Keratinocyte (primary cell): ENCODE results near the gene METRNL. TPM values are rescaled to one million over a fixed set of nuclear protein-coding genes. Genes with fewer than 3 reads are reported as not detected.

Source experiments
- DNase-seq: peaks from one replicate; pipeline ENCODE4 v3.0.0-alpha.2; 2011; ENCODE audit warnings: low read depth, missing footprints, low spot score
- FAIRE-seq: peaks from 2 replicates; lab custom pipeline; 2011; peaks lifted over from hg19 to GRCh38; lab: Jason Lieb, UNC
- H2AFZ ChIP-seq: 2 replicates; pipeline ENCODE4 v1.6.0; 2012; ENCODE audit warnings: low read length, control low read depth, inconsistent platforms; ENCODE audit not compliant: control insufficient read depth
- H3K27ac ChIP-seq: 2 replicates; pipeline ENCODE4 v1.5.1; 2011; ENCODE audit warnings: low read length; ENCODE audit not compliant: control insufficient read depth, insufficient read depth
- H3K27me3 ChIP-seq: 3 replicates; pipeline ENCODE4 v1.6.0; 2011; ENCODE audit warnings: low read length; ENCODE audit not compliant: control insufficient read depth, insufficient read depth; ENCODE audit errors: extremely low read depth
- H3K36me3 ChIP-seq, 2 experiments: 2 replicates in 1 of 2; 3 replicates in 1 of 2; pipeline ENCODE4 v1.5.1; 2011; ENCODE audit warnings: low read length in 2 of 2, mild to moderate bottlenecking in 1 of 2; ENCODE audit not compliant: control insufficient read depth in 2 of 2, insufficient read depth in 2 of 2; ENCODE audit errors: extremely low read depth in 1 of 2
- H3K4me1 ChIP-seq: 3 replicates; pipeline ENCODE4 v1.5.1; 2011; ENCODE audit warnings: low read length; ENCODE audit not compliant: control insufficient read depth, insufficient read depth; ENCODE audit errors: extremely low read depth
- H3K4me2 ChIP-seq: 3 replicates; pipeline ENCODE4 v1.6.0; 2011; ENCODE audit warnings: low read depth, low read length; ENCODE audit not compliant: control insufficient read depth, insufficient read depth; ENCODE audit errors: extremely low read depth
- H3K4me3 ChIP-seq, 3 experiments: fragments of 200-600 bp in 1 of 3; sonication (generic) in 1 of 3; 2 replicates in 2 of 3; 3 replicates in 1 of 3; pipeline ENCODE4 v1.5.1; 2011 to 2016; ENCODE audit warnings: low read length in 3 of 3, mild to moderate bottlenecking in 3 of 3, control low read depth in 2 of 3, inconsistent platforms in 1 of 3, low read depth in 1 of 3, mixed read lengths in 1 of 3, mixed run types in 1 of 3, moderate library complexity in 1 of 3; ENCODE audit not compliant: control insufficient read depth in 2 of 3, insufficient read depth in 2 of 3; ENCODE audit errors: extremely low read depth in 1 of 3
- H3K79me2 ChIP-seq: 2 replicates; pipeline ENCODE4 v1.6.0; 2012; ENCODE audit warnings: low read length; ENCODE audit not compliant: control insufficient read depth, insufficient read depth
- H3K9ac ChIP-seq: 3 replicates; pipeline ENCODE4 v1.6.0; 2011; ENCODE audit warnings: low read length; ENCODE audit not compliant: control insufficient read depth, insufficient read depth; ENCODE audit errors: extremely low read depth
- H3K9me1 ChIP-seq: 3 replicates; pipeline ENCODE4 v1.6.0; 2011; ENCODE audit warnings: low read length; ENCODE audit not compliant: control insufficient read depth, insufficient read depth; ENCODE audit errors: extremely low read depth
- H3K9me3 ChIP-seq: 2 replicates; pipeline ENCODE4 v1.5.1; 2012; ENCODE audit warnings: low read depth, low read length; ENCODE audit not compliant: control insufficient read depth
- H4K20me1 ChIP-seq: 3 replicates; pipeline ENCODE4 v1.6.0; 2011; ENCODE audit warnings: low read length; ENCODE audit not compliant: control insufficient read depth, insufficient read depth; ENCODE audit errors: extremely low read depth
- CTCF ChIP-seq, 3 experiments: IDR thresholded peaks in 1 of 3; conservative IDR thresholded peaks in 1 of 3; optimal IDR thresholded peaks in 1 of 3; 2 replicates in 2 of 3; 3 replicates in 1 of 3; pipeline versions ENCODE3 to v1.5.1; 2011; ENCODE audit warnings: low read length in 3 of 3, mild to moderate bottlenecking in 3 of 3, moderate library complexity in 2 of 3, control low read depth in 1 of 3, inconsistent platforms in 1 of 3; ENCODE audit not compliant: insufficient read depth in 2 of 3; ENCODE audit errors: extremely low read depth in 1 of 3
- EZH2 ChIP-seq: IDR thresholded peaks from one replicate; pipeline ENCODE4 v1.6.1; 2012; ENCODE audit warnings: inconsistent platforms, mild to moderate bottlenecking, low read length, moderate library complexity
- dilution Hi-C: fragments of 300-500 bp; cut with MboI; formaldehyde crosslinking; loops from one replicate; pipeline ENCODE4 v1.7.0; 2020; ENCODE audit warnings: low sequenced_read_pairs; ENCODE audit not compliant: extremely low pct_ligation_motif_present
- polyA plus RNA-seq, 5 experiments: library from polyadenylated mRNA; depleted of rRNA in 3 of 5; stranded (reverse) in 3 of 5; stranded (forward) in 1 of 5; unstranded in 1 of 5; fragments of >200 nt; gene quantifications; 1 replicate in 1 of 5; 2 replicates in 3 of 5; 3 replicates in 1 of 5; pipeline versions ENCODE4 v1.2.1 to v1.2.3, GENCODE V29; 2011 to 2012; ENCODE audit warnings: missing spikeins in 2 of 5, low read depth in 1 of 5, low replicate concordance in 1 of 5

The METRNL gene
- polyA plus RNA-seq, 1 donor (not counting 4 experiments of a cell fraction or from before 2014, with no cell fraction given): 3.1 TPM

GRCh38 chr17:83115202-83115651 lies 35.8 kb downstream of the METRNL start:
- no peak overlapping the region for H3K27ac ChIP-seq
- H2AFZ ChIP-seq: no peak overlapping the region
- no peaks in the 10 kb centered on the region for H3K9me1 ChIP-seq
- no peaks in the 10 kb centered on the region for H3K79me2 ChIP-seq
- FAIRE-seq (no peak), DNase-seq (no peak)
- peaks cover 8% of the 10 kb centered on the region for H3K4me1 ChIP-seq
- TF ChIP-seq EZH2 (no peak), CTCF (optimal IDR thresholded peaks at IDR 0.05 in 1 of 3, IDR thresholded peaks at IDR 0.05 in 1 of 3, conservative IDR thresholded peaks at IDR 0.05 in 1 of 3; ENCODE audit: extremely low read depth in 1 of 3, insufficient read depth in 2 of 3, low read length in 3 of 3) (no peak)
- dilution Hi-C loops: no loop called here
- no peaks in the 10 kb centered on the region for H3K36me3 ChIP-seq
- no peaks in the 10 kb centered on the region for H3K9me3 ChIP-seq
- H3K27me3 ChIP-seq: peaks cover 36% of the 10 kb centered on the region
- H3K4me3 ChIP-seq: no peak overlapping the region
- H4K20me1 ChIP-seq: no peaks in the 10 kb centered on the region
- H3K9ac ChIP-seq: no peak overlapping the region
- H3K4me2 ChIP-seq: no peak overlapping the region

DNA sequence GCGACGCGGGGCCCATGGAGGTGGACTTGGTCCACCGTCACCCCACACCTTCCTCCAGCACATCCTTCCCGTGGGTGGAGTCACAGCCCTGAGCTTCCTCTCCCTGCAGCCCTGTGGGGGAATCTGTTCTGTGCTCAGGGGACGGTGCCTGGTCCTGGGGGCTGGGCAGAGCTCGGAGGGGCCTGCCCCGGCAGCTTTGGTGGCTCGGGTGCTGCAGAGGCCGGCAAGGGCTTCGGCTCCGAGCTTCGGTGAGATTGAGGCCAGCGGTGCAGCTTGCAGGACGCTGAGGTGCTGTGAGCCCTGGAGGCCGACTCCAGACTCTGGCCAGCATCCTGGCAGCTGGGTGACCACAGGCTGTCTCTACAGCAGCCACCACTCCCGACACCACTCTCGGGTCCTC lies 36.4 kb downstream of the METRNL start:
- no peaks in the 10 kb centered on the region for H3K36me3 ChIP-seq
- no peak overlapping the region for H3K9ac ChIP-seq
- peaks cover 2% of the 10 kb centered on the region for H3K4me1 ChIP-seq
- no peak overlapping the region for H3K27ac ChIP-seq
- no peak for DNase-seq
- no peak overlapping the region for H3K4me2 ChIP-seq
- H3K9me1 ChIP-seq: no peaks in the 10 kb centered on the region
- no peaks in the 10 kb centered on the region for H3K9me3 ChIP-seq
- no peaks in the 10 kb centered on the region for H3K79me2 ChIP-seq
- no peak for FAIRE-seq
- no peak overlapping the region for H3K4me3 ChIP-seq
- dilution Hi-C loops: no loop called here
- no peak for TF ChIP-seq EZH2
- no peak for TF ChIP-seq CTCF (optimal IDR thresholded peaks at IDR 0.05 in 1 of 3, IDR thresholded peaks at IDR 0.05 in 1 of 3, conservative IDR thresholded peaks at IDR 0.05 in 1 of 3; ENCODE audit: extremely low read depth in 1 of 3, insufficient read depth in 2 of 3, low read length in 3 of 3)
- no peaks in the 10 kb centered on the region for H4K20me1 ChIP-seq
- H2AFZ ChIP-seq: no peak overlapping the region
- H3K27me3 ChIP-seq: peaks cover 32% of the 10 kb centered on the region
